Hepatocyte (in vitro differentiated cells): ENCODE results near the gene FBXO44. TPM values are rescaled to one million over a fixed set of nuclear protein-coding genes. Genes with fewer than 3 reads are reported as not detected.

Experiments used
- DNase-seq: peaks from one replicate; pipeline ENCODE4 v3.0.0-alpha.2; 2016; ENCODE audit warnings: low spot score
- H2AFZ ChIP-seq: fragments of 200-600 bp; sonication (generic); 2 replicates; pipeline ENCODE4 v1.6.0; 2016; ENCODE audit warnings: antibody characterized with exemption, mild to moderate bottlenecking
- H3K27ac ChIP-seq: fragments of 200-600 bp; sonication (generic); 2 replicates; pipeline ENCODE4 v1.5.1; 2016; ENCODE audit warnings: mild to moderate bottlenecking
- H3K27me3 ChIP-seq: fragments of 200-600 bp; sonication (generic); 2 replicates; pipeline ENCODE4 v1.6.1; 2016
- H3K36me3 ChIP-seq: fragments of 200-600 bp; sonication (generic); replicated peaks from 2 replicates; pipeline ENCODE4 v1.5.1; 2016; ENCODE audit warnings: low read depth; ENCODE audit not compliant: insufficient read depth
- H3K4me1 ChIP-seq: fragments of 200-600 bp; sonication (generic); 2 replicates; pipeline ENCODE4 v1.5.1; 2016; ENCODE audit warnings: mild to moderate bottlenecking, moderate library complexity; ENCODE audit not compliant: insufficient read depth
- H3K4me2 ChIP-seq: fragments of 200-600 bp; sonication (generic); 2 replicates; pipeline ENCODE4 v1.6.0; 2016
- H3K4me3 ChIP-seq: fragments of 200-600 bp; sonication (generic); 2 replicates; pipeline ENCODE4 v1.5.1; 2016; ENCODE audit warnings: mild to moderate bottlenecking
- H3K79me2 ChIP-seq: fragments of 200-600 bp; sonication (generic); 2 replicates; pipeline ENCODE4 v1.6.0; 2017; ENCODE audit warnings: mild to moderate bottlenecking
- H3K9me2 ChIP-seq: fragments of 200-600 bp; sonication (generic); replicated peaks from 2 replicates; pipeline ENCODE4 v1.6.0; 2017; ENCODE audit warnings: mild to moderate bottlenecking; ENCODE audit not compliant: insufficient read depth
- H3K9me3 ChIP-seq: fragments of 200-600 bp; sonication (generic); 2 replicates; pipeline ENCODE4 v1.5.1; 2016; ENCODE audit warnings: low read depth, mild to moderate bottlenecking
- H4K20me1 ChIP-seq: fragments of 200-600 bp; sonication (generic); 2 replicates; pipeline ENCODE4 v1.6.0; 2016; ENCODE audit warnings: mild to moderate bottlenecking; ENCODE audit not compliant: insufficient read depth, poor library complexity, severe bottlenecking
- CTCF ChIP-seq: fragments of 200-600 bp; sonication (generic); IDR thresholded peaks from 2 replicates; pipeline ENCODE4 v1.5.1; 2016; ENCODE audit warnings: antibody characterized with exemption, mild to moderate bottlenecking; ENCODE audit not compliant: poor library complexity
- EZH2 ChIP-seq: fragments of 200-600 bp; sonication (generic); IDR thresholded peaks from 2 replicates; pipeline ENCODE4 v1.6.1; 2016; ENCODE audit warnings: antibody characterized with exemption, mild to moderate bottlenecking, borderline replicate concordance
- EZH2phosphoT487 ChIP-seq: fragments of 200-600 bp; sonication (generic); IDR thresholded peaks from one replicate; pipeline ENCODE4 v1.6.1; 2018; ENCODE audit warnings: antibody characterized with exemption, mild to moderate bottlenecking, low read depth, moderate library complexity; ENCODE audit not compliant: unreplicated experiment, severe bottlenecking
- WGBS: methylation state at CpG from one replicate; pipeline ENCODE4 v1.1.6; 2016; ENCODE audit warnings: low lambda C conversion rate; ENCODE audit errors: missing lambda C conversion rate; 5-methylcytosine and 5-hydroxymethylcytosine counted together
- polyA plus RNA-seq: library from polyadenylated mRNA; unstranded; fragments of >200 nt; fragmentation: Nextera tagmentation; extraction: Ambion mirVana; gene quantifications from 2 replicates; pipeline ENCODE4 v1.2.1, GENCODE V29; 2016
- total RNA-seq: library from RNA; depleted of rRNA; stranded (reverse); fragments of >200 nt; gene quantifications from 2 replicates; pipeline ENCODE4 v1.2.3, GENCODE V29; 2014

FBXO44 gene
- total and polyA plus RNA-seq, 2 experiments from 2014 or later, result 24.8 to 41.2 TPM

- Histone ChIP-seq H3K36me3 (no peaks in the 10 kb centered on the region), H3K9me2 (no peaks in the 10 kb centered on the region), H3K27me3 (no peaks in the 10 kb centered on the region), H3K79me2 (no peaks in the 10 kb centered on the region), H3K27ac (no peak overlapping the region), H3K4me1 (no peaks in the 10 kb centered on the region), H3K9me3 (no peaks in the 10 kb centered on the region), H3K4me3 (no peak overlapping the region), H3K4me2 (no peak overlapping the region), H4K20me1 (no peaks in the 10 kb centered on the region), H2AFZ (no peak overlapping the region)
- no peak for TF ChIP-seq EZH2
- no peak for TF ChIP-seq EZH2phosphoT487
- no peak for TF ChIP-seq CTCF
- DNase-seq, result no peak
- WGBS, result 93% methylated on average over 11 of the region's 11 CpGs
Observed at GRCh38 chr1:11708554-11709350, 54.1 kb downstream of the FBXO44 start.

GRCh38 chr1:11711490-11711889 lies 56.8 kb downstream of the FBXO44 start:
- H3K4me3 ChIP-seq, result no peak overlapping the region
- WGBS, result 97% methylated on average over 5 of the region's 5 CpGs
- no peaks in the 10 kb centered on the region for H4K20me1 ChIP-seq
- no peak for DNase-seq
- H3K27ac ChIP-seq, result no peak overlapping the region
- H3K9me2 ChIP-seq, result no peaks in the 10 kb centered on the region
- TF ChIP-seq EZH2phosphoT487, result no peak
- no peak for TF ChIP-seq EZH2
- TF ChIP-seq CTCF, result no peak
- H2AFZ ChIP-seq, result no peak overlapping the region
- H3K36me3 ChIP-seq, result no peaks in the 10 kb centered on the region
- no peaks in the 10 kb centered on the region for H3K9me3 ChIP-seq
- H3K79me2 ChIP-seq, result no peaks in the 10 kb centered on the region
- H3K4me2 ChIP-seq, result no peak overlapping the region
- H3K27me3 ChIP-seq, result no peaks in the 10 kb centered on the region
- no peaks in the 10 kb centered on the region for H3K4me1 ChIP-seq

GRCh38 chr1:11712285-11712684 lies 57.6 kb downstream of the FBXO44 start:
- no peak for DNase-seq
- H3K27me3 ChIP-seq, result no peaks in the 10 kb centered on the region
- no peaks in the 10 kb centered on the region for H4K20me1 ChIP-seq
- H3K9me2 ChIP-seq, result no peaks in the 10 kb centered on the region
- H3K79me2 ChIP-seq, result no peaks in the 10 kb centered on the region
- H3K9me3 ChIP-seq, result no peaks in the 10 kb centered on the region
- TF ChIP-seq EZH2 (no peak), EZH2phosphoT487 (no peak), CTCF (no peak)
- H2AFZ ChIP-seq, result no peak overlapping the region
- H3K27ac ChIP-seq, result no peak overlapping the region
- H3K4me3 ChIP-seq, result no peak overlapping the region
- no peaks in the 10 kb centered on the region for H3K36me3 ChIP-seq
- 90% methylated on average over 8 of the region's 8 CpGs for WGBS
- no peaks in the 10 kb centered on the region for H3K4me1 ChIP-seq
- H3K4me2 ChIP-seq, result no peak overlapping the region

Other genes with a start within 250 kb of the FBXO44 start
- 0.08 and 0.10 TPM in 2 replicates for gene DISP3, start 175.7 kb upstream of the FBXO44 start, total RNA-seq
- gene DISP3, start 175.7 kb upstream of the FBXO44 start, polyA plus RNA-seq, result 0.34 TPM in 1 of 2 replicates, not detected in the other
- 122 and 134 TPM in 2 replicates for gene FBXO2, start 448 bp upstream of the FBXO44 start, total RNA-seq
- gene FBXO2, start 448 bp upstream of the FBXO44 start, polyA plus RNA-seq, result 339 and 349 TPM in 2 replicates
- 19.4 and 21.5 TPM in 2 replicates for gene FBXO6, start 9.3 kb downstream of the FBXO44 start, total RNA-seq
- gene FBXO6, start 9.3 kb downstream of the FBXO44 start, polyA plus RNA-seq, result 28.9 and 30.0 TPM in 2 replicates
- 40.6 and 46.8 TPM in 2 replicates for gene MAD2L2, start 26.3 kb downstream of the FBXO44 start, total RNA-seq
- 63.2 and 72.7 TPM in 2 replicates for gene MAD2L2, start 26.3 kb downstream of the FBXO44 start, polyA plus RNA-seq
- 0.16 and 0.60 TPM in 2 replicates for gene DRAXIN, start 36.8 kb downstream of the FBXO44 start, total RNA-seq
- 0.28 TPM in 1 of 2 replicates, not detected in the other for gene DRAXIN, start 36.8 kb downstream of the FBXO44 start, polyA plus RNA-seq
- 30.5 and 34.2 TPM in 2 replicates for gene AGTRAP, start 81.3 kb downstream of the FBXO44 start, total RNA-seq
- gene AGTRAP, start 81.3 kb downstream of the FBXO44 start, polyA plus RNA-seq, result 71.9 and 77.5 TPM in 2 replicates
- not detected in 2 replicates for gene C1orf167, start 107.3 kb downstream of the FBXO44 start, total RNA-seq
- 0.37 TPM in 1 of 2 replicates, not detected in the other for gene C1orf167, start 107.3 kb downstream of the FBXO44 start, polyA plus RNA-seq
- 29.3 and 31.0 TPM in 2 replicates for gene MTHFR, start 151.1 kb downstream of the FBXO44 start, total RNA-seq
- gene MTHFR, start 151.1 kb downstream of the FBXO44 start, polyA plus RNA-seq, result 17.6 and 25.7 TPM in 2 replicates
- 14.1 and 15.3 TPM in 2 replicates for gene CLCN6, start 151.3 kb downstream of the FBXO44 start, total RNA-seq
- 23.6 and 34.2 TPM in 2 replicates for gene CLCN6, start 151.3 kb downstream of the FBXO44 start, polyA plus RNA-seq
- gene NPPA, start 192.9 kb downstream of the FBXO44 start, total RNA-seq, result not detected in 2 replicates
- gene NPPA, start 192.9 kb downstream of the FBXO44 start, polyA plus RNA-seq, result 0.22 and 1.1 TPM in 2 replicates
- gene NPPB, start 204.1 kb downstream of the FBXO44 start, total RNA-seq, result 1.6 and 3.9 TPM in 2 replicates
- gene NPPB, start 204.1 kb downstream of the FBXO44 start, polyA plus RNA-seq, result 4.3 and 6.7 TPM in 2 replicates